PC-3 (cell line): ENCODE results near the gene AKAP6. TPM values are rescaled to one million over a fixed set of nuclear protein-coding genes. Genes with fewer than 3 reads are reported as not detected.

Experiments
- ATAC-seq: fragments of 200-7000 bp; cut with Tn5 transposase; 2 replicates; pipeline ENCODE4 v1.9.1; 2020; ENCODE audit warnings: mild to moderate bottlenecking, moderate library complexity
- BruUV-seq: library from RNA; stranded (reverse); fragments of 400-500 nt; replicated peaks from 2 replicates; lab custom pipeline; 2021; lab: Mats Ljungman, UMichigan
- CTCF ChIA-PET: fragments of 300-600 bp; sonication (Branson Sonifier 250); formaldehyde crosslinking; loops from one replicate; lab custom pipeline; 2022; ENCODE audit warnings: antibody characterized with exemption; lab: Charles Lee
- POLR2A ChIA-PET: fragments of 300-600 bp; sonication (Branson Sonifier 250); formaldehyde crosslinking; loops from one replicate; lab custom pipeline; 2022; ENCODE audit warnings: antibody characterized with exemption; ENCODE audit not compliant: unreplicated experiment; lab: Charles Lee
- DNase-seq: peaks from one replicate; pipeline ENCODE4 v3.0.0-alpha.2; 2015
- H2AFZ ChIP-seq: fragments of 300-600 bp; sonication (generic); 2 replicates; pipeline ENCODE4 v1.6.0; 2016; ENCODE audit warnings: antibody characterized with exemption, low read length
- H3F3A ChIP-seq: fragments of 300-600 bp; sonication (generic); one replicate; pipeline ENCODE4 v1.6.0; 2017; ENCODE audit warnings: antibody characterized with exemption, low read length, control low read depth, mild to moderate bottlenecking; ENCODE audit not compliant: unreplicated experiment
- H3K27ac ChIP-seq: fragments of 300-600 bp; sonication (generic); 2 replicates; pipeline ENCODE4 v1.5.1; 2016; ENCODE audit warnings: mild to moderate bottlenecking, low read length
- H3K27me3 ChIP-seq: fragments of 300-600 bp; sonication (generic); 2 replicates; pipeline ENCODE4 v1.6.1; 2016; ENCODE audit warnings: low read length, mixed read lengths
- H3K36me3 ChIP-seq: fragments of 300-600 bp; sonication (generic); 2 replicates; pipeline ENCODE4 v1.6.1; 2016; ENCODE audit warnings: low read depth, mixed run types, low read length, mixed read lengths
- H3K4me1 ChIP-seq: fragments of 300-600 bp; sonication (generic); 2 replicates; pipeline ENCODE4 v1.5.1; 2016; ENCODE audit warnings: low read length; ENCODE audit not compliant: insufficient read depth
- H3K4me2 ChIP-seq: fragments of 300-600 bp; sonication (generic); 2 replicates; pipeline ENCODE4 v1.6.0; 2016; ENCODE audit warnings: low read length
- H3K4me3 ChIP-seq: fragments of 300-600 bp; sonication (generic); 2 replicates; pipeline ENCODE4 v1.5.1; 2016; ENCODE audit warnings: mild to moderate bottlenecking, low read length, mixed read lengths
- H3K79me2 ChIP-seq: fragments of 300-600 bp; sonication (generic); 2 replicates; pipeline ENCODE4 v1.6.1; 2017; ENCODE audit warnings: low read length, mixed read lengths
- H3K9ac ChIP-seq: fragments of 300-600 bp; sonication (generic); 2 replicates; pipeline ENCODE4 v1.6.0; 2016; ENCODE audit warnings: mild to moderate bottlenecking, low read length
- H3K9me2 ChIP-seq: fragments of 300-600 bp; sonication (generic); replicated peaks from 2 replicates; pipeline ENCODE4 v1.6.1; 2016; ENCODE audit warnings: mixed run types, low read length, mixed read lengths
- H3K9me3 ChIP-seq: fragments of 300-600 bp; sonication (generic); 2 replicates; pipeline ENCODE4 v1.6.1; 2016; ENCODE audit warnings: low read length, mixed read lengths
- H4K20me1 ChIP-seq: fragments of 300-600 bp; sonication (generic); 2 replicates; pipeline ENCODE4 v1.6.1; 2016; ENCODE audit warnings: low read length, mixed read lengths
- EZH2 ChIP-seq: fragments of 300-600 bp; sonication (generic); IDR thresholded peaks from one replicate; pipeline ENCODE4 v1.6.1; 2017; ENCODE audit warnings: antibody characterized with exemption, mild to moderate bottlenecking, low read length; ENCODE audit not compliant: unreplicated experiment
- EZH2phosphoT487 ChIP-seq: fragments of 300-600 bp; sonication (generic); IDR thresholded peaks from 2 replicates; pipeline ENCODE4 v1.6.1; 2018; ENCODE audit warnings: mild to moderate bottlenecking, antibody characterized with exemption, low read length, borderline replicate concordance
- intact Hi-C: fragments of 100-400 bp; cut with micrococcal nuclease; formaldehyde crosslinking; loops from 2 replicates; pipeline ENCODE4 v1.9.0; 2023
- total RNA-seq: library from RNA; depleted of rRNA; stranded (reverse); fragments of >200 nt; gene quantifications from 2 replicates; pipeline ENCODE4 v1.2.3, GENCODE V29; 2014
- TF ChIP-seq, protein P1 (sequence below): fragments of 300-600 bp; sonication (generic); conservative IDR thresholded peaks from 2 replicates; pipeline ENCODE4 v1.5.1; 2017; ENCODE audit warnings: antibody characterized with exemption, low read depth, mild to moderate bottlenecking, low read length

AKAP6 gene
- total RNA-seq, 1 experiment from 2014 or later, result 1.5 TPM

DNA sequence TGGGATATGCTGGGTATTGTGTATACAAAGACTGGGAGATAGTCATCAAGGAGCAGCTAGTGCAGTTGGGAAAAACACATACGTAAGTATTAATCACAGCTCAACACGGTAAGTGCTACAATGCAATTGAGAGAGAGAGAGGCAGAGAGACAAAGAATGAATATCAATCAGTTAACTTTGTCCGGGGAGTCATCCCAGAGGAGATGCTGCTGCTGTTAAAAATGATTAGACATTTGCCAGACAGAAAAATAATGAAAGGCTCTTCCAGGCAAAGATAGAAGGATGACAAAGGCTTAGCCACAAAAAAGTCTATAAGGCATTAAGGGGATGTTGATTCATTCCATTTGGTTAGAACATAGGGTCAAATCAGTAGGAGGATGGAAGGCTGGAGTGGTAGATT is 45.1 kb downstream of the AKAP6 start:
- Histone ChIP-seq H3K27ac (no peak overlapping the region), H3K9me2 (no peaks in the 10 kb centered on the region), H3K9me3 (no peaks in the 10 kb centered on the region), H4K20me1 (no peaks in the 10 kb centered on the region), H3K4me1 (peaks cover 43% of the 10 kb centered on the region), H2AFZ (no peak overlapping the region), H3K9ac (no peak overlapping the region), H3K27me3 (no peaks in the 10 kb centered on the region), H3K79me2 (no peaks in the 10 kb centered on the region), H3K4me3 (no peak overlapping the region), H3K36me3 (no peaks in the 10 kb centered on the region), H3F3A (peaks cover 13% of the 10 kb centered on the region), H3K4me2 (no peak overlapping the region)
- no TSS peak for BruUV-seq
- DNase-seq, result peak; percentile 5
- TF ChIP-seq, protein P1, sequence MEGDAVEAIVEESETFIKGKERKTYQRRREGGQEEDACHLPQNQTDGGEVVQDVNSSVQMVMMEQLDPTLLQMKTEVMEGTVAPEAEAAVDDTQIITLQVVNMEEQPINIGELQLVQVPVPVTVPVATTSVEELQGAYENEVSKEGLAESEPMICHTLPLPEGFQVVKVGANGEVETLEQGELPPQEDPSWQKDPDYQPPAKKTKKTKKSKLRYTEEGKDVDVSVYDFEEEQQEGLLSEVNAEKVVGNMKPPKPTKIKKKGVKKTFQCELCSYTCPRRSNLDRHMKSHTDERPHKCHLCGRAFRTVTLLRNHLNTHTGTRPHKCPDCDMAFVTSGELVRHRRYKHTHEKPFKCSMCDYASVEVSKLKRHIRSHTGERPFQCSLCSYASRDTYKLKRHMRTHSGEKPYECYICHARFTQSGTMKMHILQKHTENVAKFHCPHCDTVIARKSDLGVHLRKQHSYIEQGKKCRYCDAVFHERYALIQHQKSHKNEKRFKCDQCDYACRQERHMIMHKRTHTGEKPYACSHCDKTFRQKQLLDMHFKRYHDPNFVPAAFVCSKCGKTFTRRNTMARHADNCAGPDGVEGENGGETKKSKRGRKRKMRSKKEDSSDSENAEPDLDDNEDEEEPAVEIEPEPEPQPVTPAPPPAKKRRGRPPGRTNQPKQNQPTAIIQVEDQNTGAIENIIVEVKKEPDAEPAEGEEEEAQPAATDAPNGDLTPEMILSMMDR, result no peak
- TF ChIP-seq EZH2phosphoT487 (no peak), EZH2 (no peak)
- CTCF ChIA-PET, result no interaction called here
- POLR2A ChIA-PET, result no interaction called here
- no peak for ATAC-seq
- intact Hi-C loops, result loop anchor here (5.0 kb wide), 1 partner anchor 297 kb away; the partner anchor contains the start of gene ARHGAP5

DNA sequence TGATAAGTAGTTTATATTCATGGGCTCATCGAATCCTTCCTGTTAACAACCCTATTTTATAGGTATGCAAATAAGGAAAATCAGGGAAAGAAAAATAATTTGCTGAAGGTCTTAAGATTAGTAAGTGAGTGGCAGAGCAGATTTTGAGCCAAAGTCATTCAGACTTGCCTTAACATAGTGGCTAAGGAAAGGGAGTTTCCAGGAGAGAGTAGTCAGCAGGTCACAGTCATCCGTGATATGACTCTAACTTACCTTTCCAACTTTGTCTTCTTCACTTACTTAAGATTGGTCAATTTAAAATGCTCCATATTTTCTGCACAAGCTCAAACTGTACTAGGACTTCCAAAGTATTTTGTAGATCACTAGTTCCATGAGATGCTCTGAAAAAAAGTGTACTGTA is 46.6 kb downstream of the AKAP6 start:
- H3K27me3 ChIP-seq, result no peaks in the 10 kb centered on the region
- H3K36me3 ChIP-seq, result no peaks in the 10 kb centered on the region
- H3K9ac ChIP-seq, result no peak overlapping the region
- BruUV-seq, result no TSS peak
- H3K9me2 ChIP-seq, result no peaks in the 10 kb centered on the region
- no peaks in the 10 kb centered on the region for H3K79me2 ChIP-seq
- H3K27ac ChIP-seq, result no peak overlapping the region
- peaks cover 34% of the 10 kb centered on the region for H3K4me1 ChIP-seq
- intact Hi-C loops, result no loop called here
- TF ChIP-seq EZH2phosphoT487 (no peak), EZH2 (no peak)
- TF ChIP-seq, protein P1, result no peak
- H3K4me2 ChIP-seq, result no peak overlapping the region
- no peak for ATAC-seq
- H4K20me1 ChIP-seq, result no peaks in the 10 kb centered on the region
- H2AFZ ChIP-seq, result no peak overlapping the region
- H3K4me3 ChIP-seq, result no peak overlapping the region
- no peaks in the 10 kb centered on the region for H3K9me3 ChIP-seq
- POLR2A ChIA-PET, result no interaction called here
- DNase-seq, result no peak
- H3F3A ChIP-seq, result peaks cover 13% of the 10 kb centered on the region
- CTCF ChIA-PET, result no interaction called here

DNA sequence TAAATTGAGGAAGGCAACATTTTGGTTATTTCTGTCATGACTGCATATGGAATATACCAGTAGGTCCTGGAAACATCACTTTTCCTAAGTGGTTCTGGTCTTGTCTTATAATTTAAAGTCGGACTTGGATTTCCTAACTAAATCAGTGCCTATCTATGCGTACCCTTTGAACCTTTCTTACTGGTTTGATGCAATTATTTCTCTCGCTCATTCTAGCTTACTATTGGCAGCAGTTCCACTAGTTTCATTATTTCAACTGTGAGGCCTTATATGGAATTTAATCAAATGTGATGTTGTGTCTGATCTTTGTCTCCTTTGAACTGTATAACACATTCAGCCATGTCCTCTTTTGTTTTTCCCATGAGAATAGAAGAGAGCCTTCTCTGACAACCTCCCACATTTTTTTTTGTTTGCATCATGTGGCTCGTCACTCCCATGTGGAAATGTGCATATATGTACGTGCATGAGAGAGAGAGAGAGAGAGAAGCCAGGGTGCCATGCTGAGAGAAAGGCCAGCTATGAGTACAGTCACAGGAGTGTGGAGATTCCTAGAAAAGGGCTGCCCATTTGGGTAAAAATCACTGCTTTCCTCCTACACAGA is 48.0 kb downstream of the AKAP6 start:
- Histone ChIP-seq H3K27ac (no peak overlapping the region), H3K9me3 (no peaks in the 10 kb centered on the region), H2AFZ (no peak overlapping the region), H3K36me3 (no peaks in the 10 kb centered on the region), H3K4me3 (no peak overlapping the region), H3F3A (no peaks in the 10 kb centered on the region), H3K79me2 (no peaks in the 10 kb centered on the region), H4K20me1 (no peaks in the 10 kb centered on the region), H3K4me1 (peaks cover 30% of the 10 kb centered on the region), H3K4me2 (no peak overlapping the region), H3K27me3 (no peaks in the 10 kb centered on the region), H3K9me2 (no peaks in the 10 kb centered on the region), H3K9ac (no peak overlapping the region)
- no TSS peak for BruUV-seq
- intact Hi-C loops, result no loop called here
- ChIA-PET POLR2A (interaction anchor here (0.7 kb wide), 1 partner anchor 834 kb away, joined by 4 read pairs; no protein-coding TSS in a partner anchor), CTCF (no interaction called here)
- no peak for DNase-seq
- TF ChIP-seq EZH2phosphoT487 (no peak), EZH2 (no peak)
- TF ChIP-seq, protein P1, result no peak
- ATAC-seq, result no peak
